HG03354 (cell line): Measurements from ENCODE around the gene KIF2C.
A peak's percentile ranks its signal among the peaks of the same experiment; 100 is the strongest.
"Not testable (repeated sequence)": the region's sequence is repeated elsewhere in the genome, so short reads cannot be mapped to it uniquely, and the experiment has no call there.

ENCODE experiments used
- ATAC-seq: cut with Tn5 transposase; IDR thresholded peaks from one replicate; pipeline ENCODE4 v1.9.1; 2021; ENCODE audit warnings: mild to moderate bottlenecking; ENCODE audit not compliant: unreplicated experiment, poor library complexity, severe bottlenecking

The KIF2C gene

DNA sequence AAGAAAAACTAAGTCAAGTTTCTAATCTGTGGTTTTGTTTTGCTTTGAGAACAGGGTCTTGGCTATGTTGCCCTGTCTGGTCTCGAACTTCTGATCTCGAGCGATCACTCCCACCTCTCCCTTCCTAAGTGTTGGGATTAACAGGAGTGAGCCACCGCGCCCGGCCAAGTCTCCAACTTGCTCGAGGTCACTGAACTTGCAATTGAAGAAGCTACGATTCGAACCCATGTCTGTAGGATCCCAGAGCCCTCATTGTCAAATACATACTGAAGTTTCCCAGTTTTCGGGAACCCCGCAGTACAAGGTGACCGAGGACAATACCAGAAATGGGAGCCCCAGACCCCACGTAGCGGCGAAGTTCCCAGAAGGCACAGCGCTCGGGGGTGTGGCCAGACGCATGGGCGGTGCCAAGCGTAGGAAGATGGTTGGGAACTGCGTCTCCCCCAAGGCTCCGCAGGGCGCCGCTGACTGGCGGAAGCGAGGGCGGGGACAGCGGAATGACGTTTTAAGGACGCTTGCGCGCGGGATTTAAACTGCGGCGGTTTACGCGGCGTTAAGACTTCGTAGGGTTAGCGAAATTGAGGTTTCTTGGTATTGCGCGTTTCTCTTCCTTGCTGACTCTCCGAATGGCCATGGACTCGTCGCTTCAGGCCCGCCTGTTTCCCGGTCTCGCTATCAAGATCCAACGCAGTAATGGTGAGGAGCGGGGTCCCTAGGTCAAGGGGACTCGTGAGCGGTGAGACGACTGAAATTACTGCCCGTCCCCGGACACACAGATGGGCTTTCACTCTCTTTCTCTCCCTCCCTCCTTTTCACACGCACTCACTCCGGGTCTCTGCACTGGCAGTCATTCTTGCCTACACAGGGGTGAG, at the start of gene KIF2C:
KIF2C (plus strand) TSS at position 531 of the 872 bp plus-strand sequence; CDS start at position 627, 96 bp downstream.
- peak; percentile 98 for ATAC-seq

DNA sequence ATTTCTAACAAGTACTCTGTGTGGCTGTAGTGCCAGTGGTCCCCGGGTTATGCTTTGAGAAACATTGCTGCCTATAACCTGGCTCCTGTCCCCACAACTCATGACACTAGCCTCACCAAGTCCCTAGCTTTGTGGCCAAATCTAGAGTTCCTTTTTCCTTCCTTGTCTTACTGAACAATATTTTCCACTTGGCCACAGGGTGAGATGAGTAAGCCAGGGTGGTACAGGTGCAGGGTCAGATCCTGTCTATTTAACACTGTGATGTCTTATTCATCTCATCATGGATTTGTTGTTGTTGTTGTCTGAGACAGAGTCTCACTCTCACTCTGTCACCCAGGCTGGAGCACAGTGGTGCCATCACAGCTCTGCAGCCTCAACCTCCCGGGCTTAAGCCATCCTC, 46.5 kb upstream of the KIF2C start:
- ATAC-seq, result no peak

DNA sequence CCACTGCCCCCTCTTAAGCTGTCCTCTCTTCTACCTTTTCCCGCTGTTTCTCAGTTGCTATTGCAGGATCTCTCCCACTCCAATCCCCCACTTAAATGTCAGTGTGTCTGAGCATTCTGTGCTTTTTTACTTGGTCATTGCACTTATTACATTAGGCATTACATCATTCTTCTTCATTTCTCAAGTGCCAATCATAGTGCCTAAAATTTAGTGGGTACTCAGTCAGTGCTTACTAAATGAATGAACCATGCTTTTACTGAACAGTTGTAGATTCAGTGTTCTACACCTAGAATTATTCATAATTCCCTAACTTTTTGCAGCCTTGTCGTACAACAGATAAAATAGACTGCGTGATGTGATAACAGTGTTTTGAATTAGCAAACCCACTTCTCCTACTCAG, 45.7 kb upstream of the KIF2C start:
- ATAC-seq, result no peak

DNA sequence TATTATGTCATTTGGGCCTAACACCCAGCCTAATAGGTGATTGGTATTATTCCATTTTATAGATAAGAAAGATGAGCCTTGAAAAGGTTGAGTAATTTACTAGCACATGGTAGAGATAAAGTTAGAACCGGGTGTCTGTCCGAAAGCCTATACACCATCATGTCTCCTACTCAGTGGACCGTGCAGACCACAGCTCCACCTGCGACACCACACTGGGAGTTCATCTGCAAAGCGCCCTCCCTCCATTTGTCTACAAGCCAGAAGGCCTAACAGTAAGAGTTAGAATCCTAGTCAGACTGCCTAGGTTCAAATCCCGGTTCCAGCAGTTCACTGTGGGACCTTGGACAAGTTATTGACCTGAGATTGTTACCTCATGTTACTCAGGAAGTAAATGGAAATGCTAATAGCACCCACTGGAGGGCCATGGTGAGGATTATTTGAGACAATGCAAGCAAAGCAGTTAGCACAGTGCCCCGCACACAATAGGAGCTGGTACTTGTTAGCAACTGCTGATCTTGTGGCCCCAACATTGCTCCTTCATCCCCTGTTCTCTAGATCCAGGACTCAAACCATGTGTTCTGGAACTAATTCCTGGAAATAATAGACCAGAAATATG, 44.7 kb upstream of the KIF2C start:
- no peak for ATAC-seq

DNA sequence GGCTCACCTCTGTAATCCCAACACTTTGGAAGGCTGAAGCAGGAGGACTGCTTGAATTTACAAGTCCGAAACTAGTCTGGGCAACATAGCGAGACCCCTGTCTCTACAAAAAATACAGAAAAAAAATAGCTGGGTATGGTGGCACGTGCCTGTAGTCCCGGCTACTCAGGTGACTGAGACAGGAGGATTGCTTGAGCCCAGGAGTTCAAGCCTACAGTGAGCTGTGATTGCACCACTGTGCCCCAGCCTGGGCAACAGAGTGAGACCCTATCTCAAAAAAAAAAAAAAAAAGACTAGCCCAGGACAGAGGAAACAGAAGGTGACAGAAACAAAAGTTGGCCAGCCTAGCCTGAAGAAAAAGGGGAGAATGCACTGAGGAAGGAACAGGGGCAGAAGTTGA, 44.0 kb upstream of the KIF2C start:
- no peak for ATAC-seq

DNA sequence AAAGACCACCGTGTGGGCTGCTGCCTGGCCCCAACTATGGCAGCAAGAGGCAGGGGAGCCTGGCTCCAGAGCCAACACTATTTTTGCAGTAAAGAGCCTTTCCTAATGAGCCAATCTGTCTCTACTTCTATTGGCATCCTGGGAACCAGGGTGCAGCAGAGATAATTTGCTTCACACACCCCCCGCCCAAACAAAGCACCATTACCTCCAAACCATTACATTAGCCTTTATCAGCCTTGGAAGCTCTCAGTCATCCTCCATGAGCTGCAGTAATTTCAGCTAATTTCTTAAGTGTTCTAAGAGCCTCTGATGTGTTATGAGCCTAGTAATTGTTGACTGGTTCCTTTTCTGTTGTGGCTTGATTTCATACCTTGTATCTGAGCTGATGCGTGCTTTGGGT, 43.5 kb upstream of the KIF2C start:
- ATAC-seq, result no peak

DNA sequence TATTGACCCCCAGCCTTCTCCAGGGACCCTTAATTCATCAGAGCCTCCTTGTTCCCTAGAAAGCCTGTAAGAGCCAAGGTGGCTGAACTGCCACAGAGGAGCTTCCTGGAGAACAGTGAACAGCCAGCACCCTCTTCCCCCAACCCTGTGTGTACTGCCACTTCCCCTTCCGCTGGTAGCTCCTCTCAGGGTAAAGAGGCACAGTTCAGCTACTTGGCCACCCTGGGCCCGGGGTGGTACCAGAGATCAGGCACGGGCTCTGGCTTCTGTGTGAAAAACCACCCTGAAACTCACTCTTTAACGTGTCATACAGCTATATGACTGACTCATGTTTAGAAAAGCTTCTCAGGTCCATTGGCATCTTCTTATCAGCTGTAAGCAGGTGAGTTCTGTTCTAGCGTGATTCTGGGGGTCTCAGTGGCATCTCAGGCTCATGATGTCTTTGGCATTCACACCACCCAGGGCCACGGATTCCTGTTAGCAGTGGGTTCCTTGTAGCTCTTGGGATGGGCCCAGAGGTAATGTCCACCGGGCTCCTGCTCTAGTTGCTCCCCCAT, 42.8 kb upstream of the KIF2C start:
- no peak for ATAC-seq

DNA sequence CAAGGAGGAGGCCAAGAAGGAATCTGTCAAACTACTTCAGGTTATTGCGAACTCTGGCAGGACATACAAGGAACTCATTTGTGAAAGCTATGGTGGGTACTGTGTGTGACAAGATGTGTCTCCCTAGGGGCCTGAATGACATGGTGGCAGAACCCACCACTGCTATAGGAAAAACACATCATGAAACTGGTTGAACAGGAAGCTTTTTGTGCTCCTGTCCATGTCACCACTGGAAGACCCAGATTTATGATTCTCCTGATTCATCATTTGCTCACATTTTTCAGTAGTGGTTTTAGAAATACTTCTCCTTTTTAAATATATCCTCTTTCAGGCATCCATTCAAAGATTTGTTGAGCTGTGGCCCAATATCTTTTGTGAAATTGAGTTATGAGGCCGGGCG, 41.5 kb upstream of the KIF2C start:
- ATAC-seq, result no peak

DNA sequence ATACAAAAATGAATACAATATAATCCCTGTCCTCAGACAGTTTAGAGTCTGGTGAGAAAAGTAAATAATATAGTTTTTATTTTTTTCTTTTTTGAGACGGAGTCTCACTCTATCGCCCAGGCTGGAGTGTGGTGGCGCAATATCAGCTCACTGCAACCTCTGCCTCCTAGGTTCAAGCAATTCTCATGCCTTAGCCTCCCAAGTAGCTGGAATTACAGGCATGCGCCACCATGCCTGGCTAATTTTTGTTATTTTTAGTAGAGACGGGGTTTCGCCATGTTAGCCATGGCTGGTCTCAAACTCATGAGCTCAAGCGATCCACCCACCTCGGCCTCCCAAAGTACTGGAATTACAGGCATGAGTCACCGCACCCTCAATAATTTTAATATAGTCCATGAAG, 40.3 kb upstream of the KIF2C start:
- ATAC-seq, result not testable (repeated sequence)

DNA sequence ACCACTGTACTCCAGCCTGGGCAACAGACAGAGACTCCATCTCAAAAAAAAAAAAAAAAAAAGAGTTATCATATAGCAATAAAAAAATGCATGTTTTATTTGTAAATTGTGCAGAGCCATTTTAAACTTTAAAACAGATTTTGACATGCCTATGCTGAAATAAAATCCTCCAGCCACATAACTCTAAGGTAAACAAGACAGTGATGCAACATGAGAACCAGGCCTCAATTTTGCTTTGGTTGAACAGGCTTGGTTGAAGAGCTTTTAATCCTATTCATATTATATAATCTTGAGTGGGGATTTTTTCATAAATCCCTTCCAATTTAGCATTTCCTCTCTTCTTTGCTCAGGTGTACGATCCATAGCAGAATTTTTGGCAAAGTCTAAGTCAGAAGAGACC, 39.1 kb upstream of the KIF2C start:
- no peak for ATAC-seq

DNA sequence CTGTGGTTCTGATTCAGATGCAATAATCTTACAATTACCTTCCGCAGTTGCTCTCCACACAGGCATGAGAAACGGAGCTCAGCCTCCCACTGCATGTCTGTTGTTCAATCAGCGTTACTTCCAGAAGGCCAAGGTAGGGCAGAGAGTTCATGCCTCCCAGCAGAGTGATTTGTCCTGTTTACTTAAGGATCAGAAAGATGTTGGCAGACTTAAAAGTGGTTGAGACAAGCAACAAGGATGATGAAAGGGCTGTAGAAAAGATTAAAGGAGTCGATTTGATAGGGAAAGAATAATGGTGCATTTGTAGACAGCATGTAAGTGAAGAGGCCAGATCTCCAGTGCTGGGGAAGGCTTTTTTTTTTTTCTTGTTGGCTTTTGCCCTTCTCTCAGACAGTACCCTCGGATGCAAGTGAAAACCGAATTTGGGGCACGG, 38.5 kb upstream of the KIF2C start:
- no peak for ATAC-seq

DNA sequence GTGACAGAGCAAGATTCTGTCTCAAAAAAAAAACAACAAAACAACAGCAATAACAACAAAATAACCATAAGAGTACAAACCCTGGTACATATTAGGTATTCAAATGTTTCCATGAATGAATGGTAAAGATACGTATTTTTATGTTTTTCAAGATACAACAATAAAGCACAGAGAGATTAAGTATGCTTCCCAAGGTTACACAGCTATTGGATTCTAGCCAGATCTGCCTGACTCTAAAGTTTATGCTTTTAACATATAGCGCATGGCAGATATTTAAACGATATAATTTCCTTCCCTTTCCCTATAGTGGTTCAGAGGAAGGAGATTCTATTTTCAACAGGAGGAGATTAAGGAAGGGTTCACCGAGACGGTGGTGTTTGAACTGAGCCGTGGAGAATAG, 34.2 kb upstream of the KIF2C start:
- ATAC-seq, result no peak

DNA sequence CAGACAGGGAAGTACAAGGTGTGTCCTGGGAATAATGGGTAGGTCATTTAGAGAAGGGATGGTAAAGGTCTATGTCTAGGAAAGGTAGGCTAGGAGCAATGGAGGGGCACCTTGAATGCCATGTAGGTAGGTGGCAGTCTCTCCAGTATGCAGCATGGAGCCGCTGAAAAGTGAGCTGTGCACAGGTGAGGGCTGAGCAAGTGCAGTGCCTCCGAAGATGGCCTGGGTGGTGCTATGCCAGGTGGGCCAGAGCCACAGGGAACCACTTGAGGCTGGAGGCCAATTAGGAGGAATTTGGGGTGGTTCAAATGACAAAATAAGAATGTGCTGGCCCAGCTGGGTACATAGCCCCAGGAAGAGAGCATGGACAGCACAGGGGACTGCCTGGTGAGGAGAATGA, 33.7 kb upstream of the KIF2C start:
- no peak for ATAC-seq

DNA sequence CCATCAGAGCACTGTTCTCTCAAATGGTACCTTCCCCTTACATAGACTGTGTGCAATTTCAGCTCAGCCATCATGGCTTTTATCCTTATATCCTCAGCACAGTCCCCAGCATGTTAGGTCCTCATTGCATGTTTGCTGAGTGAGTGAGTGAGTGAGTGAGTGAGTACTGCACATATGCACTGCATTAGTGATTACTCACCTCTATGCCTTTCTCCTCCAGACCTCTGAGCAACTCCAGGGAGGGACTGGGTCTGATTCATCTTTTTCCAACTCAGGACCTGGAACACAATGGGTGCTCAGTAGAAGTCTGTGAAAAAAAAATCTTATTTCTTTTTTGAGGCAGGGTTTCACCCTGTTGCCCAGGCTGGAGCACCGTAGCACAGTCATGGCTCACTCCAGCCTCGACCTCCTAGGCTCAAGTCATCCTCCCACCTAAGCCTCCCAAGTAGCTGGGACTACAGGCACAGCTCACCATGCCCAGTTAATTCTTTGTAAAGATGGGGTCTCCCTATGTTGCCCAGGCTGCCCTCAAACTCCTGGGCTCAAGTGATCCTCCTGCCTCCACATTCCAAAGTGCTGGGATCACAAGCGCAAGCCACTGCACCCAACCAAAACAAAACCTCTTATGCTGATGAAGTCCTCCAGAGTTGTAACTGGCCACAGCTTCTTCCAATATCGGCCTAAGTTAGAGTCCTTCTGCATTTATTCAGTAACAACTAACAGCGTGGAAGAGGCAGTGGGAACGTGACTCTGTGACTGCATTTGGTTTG, 32.3 kb upstream of the KIF2C start:
- ATAC-seq, result no peak

DNA sequence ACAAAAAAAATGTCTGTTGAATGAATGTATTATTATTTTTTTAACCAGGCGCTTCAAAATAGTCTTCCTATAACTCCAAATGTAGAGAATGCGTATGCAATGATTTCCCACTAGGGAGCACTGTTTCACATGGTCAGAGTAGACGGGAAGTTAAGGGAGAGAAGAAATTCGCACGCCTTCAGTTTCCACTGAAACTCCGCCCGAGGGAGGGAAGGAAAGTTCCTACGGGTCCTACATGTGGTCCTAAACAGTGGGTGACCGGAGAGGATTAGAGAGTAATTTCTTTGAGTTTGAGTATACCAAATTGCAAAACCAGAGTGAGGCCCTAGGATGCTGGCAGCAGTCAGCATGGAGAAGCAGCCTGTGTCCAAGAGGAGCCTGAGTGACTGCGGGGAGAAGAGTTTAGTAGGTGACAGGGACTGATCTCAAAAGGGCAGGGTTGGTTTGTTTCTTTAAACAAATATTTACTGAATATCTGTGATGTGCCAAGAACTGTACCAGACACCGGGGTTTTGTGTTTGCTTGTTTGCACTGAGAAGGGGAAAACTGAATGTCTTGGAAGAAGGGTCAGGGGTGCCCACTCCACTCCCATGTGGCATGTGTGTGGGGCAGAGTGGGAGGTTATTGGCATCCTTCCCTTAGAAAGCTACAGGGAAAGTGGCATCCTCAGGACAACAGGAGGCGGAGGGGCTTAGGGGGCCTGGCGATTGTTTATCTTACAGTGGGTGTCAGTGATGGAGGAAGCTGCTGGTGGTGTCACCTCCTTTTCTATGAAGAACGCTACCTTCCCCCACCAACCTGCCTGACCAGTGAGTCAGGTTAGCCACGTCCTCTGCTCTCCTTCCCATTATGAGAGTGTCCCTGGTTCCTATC, 31.4 kb upstream of the KIF2C start:
- ATAC-seq, result no peak

DNA sequence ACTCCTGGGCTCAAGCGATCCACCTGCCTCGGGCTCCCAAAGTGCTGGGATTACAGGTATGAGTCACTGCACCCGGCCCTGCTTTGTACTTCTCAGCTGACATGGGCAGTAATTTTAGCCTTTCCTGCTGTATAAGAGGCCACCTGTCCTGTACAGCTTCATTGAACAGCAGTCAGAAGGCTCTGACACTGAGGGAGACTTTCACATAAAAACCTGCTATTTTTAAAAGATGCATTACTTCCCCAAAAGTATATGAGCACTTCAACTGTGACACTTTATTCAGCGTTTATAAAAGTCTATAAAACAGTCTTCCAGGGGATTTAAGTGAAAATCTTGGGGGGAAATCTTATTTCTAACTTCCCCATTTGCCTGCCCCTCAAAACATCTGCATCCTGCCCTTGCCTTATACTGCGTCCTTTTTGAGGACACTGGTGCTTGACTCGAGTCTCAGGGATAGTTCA, 26.3 kb upstream of the KIF2C start:
- no peak for ATAC-seq

DNA sequence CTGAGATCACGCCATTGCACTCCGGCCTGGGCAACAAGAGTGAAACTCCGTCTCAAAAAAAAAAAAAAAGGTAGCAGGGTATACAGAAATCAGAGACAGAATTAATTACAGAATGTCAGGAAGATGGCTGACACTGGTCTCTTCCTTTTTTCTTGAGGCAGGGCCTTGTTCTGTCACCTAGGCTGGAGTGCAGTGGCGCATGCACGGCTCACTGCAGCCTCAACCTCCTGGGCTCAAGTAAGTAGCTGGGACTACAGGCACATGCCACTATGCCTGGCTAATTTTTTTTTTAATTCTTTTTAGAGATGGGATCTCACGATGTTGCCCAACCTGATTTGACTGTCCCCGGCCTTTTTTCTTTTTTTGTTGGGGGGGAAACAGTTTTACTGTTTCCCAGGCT, 25.1 kb upstream of the KIF2C start:
- no peak for ATAC-seq

DNA sequence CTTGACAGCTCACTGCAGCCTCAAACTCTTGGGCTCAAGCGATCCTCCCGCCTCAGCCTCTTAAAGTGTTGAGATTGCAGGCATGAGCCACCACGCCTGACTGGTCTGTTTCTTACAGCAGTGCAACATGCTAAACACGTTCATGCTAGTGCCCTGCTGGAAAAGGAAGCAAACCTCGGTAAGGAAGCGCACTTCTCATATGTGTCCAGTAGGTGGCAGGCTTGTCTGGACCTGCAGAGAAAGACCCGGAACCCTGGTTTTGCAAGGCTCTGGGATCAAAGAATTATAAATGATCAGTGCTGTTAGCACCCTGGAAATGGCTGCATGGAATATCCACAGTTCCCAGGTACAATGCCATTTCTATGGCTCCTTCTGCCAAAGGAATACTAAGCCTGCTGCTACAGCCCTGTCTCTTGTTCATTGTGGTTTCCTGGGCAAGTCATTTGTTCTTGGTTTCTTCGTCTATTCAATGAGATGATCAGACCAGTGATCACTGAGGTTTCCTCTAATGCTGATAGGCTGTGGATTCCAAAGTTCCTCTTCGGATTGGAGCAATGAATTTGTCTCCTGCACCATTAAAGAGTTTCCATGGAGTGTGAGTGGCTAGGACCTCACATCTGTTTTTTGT, 24.6 kb upstream of the KIF2C start:
- ATAC-seq, result peak; percentile 73

DNA sequence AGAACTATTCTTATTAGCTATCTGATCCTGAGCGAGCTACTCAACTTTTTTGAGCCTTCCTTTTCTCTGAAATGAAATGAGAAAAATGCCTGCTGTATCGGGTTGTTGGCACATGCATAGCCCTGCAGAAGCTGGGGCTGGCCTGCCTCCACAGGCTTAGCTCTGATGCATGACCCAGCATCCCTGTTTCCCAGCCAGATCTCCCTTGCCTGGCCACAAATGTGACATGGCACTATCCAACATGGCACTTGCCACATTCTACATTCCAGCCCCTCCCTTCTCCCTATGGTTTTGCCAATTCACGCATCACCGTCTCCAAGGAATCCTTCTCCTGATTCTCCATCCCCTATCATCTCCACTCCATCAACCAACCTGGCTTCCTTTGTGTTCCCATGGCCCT, 22.5 kb upstream of the KIF2C start:
- no peak for ATAC-seq
